GM12891 (cell line): Measurements from ENCODE around the gene SPDYE4. TPM values are rescaled to one million over a fixed set of nuclear protein-coding genes. Genes with fewer than 3 reads are reported as not detected.
A peak's percentile ranks its signal among the peaks of the same experiment; 100 is the strongest.
"Not testable (repeated sequence)": the region's sequence is repeated elsewhere in the genome, so short reads cannot be mapped to it uniquely, and the experiment has no call there.

Source experiments
- DNase-seq: peaks from one replicate; pipeline ENCODE4 v3.0.0; 2011; ENCODE audit warnings: low spot score; ENCODE audit not compliant: insufficient read length
- FAIRE-seq: peaks from 2 replicates; lab custom pipeline; 2011; peaks lifted over from hg19 to GRCh38; lab: Jason Lieb, UNC
- PAX5 ChIP-seq: IDR thresholded peaks from 2 replicates; pipeline ENCODE4 v1.6.1; 2011; ENCODE audit warnings: low read length, moderate library complexity, mild to moderate bottlenecking; ENCODE audit not compliant: insufficient read depth, severe bottlenecking
- POLR2A ChIP-seq: IDR thresholded peaks from 2 replicates; pipeline ENCODE4 v1.6.1; 2011; ENCODE audit warnings: low read depth, low read length, control low read depth
- POLR2AphosphoS5 ChIP-seq: IDR thresholded peaks from 2 replicates; pipeline ENCODE4 v1.6.1; 2011; ENCODE audit warnings: low read depth, low read length, control low read depth
- POU2F2 ChIP-seq: IDR thresholded peaks from 2 replicates; pipeline ENCODE4 v1.6.1; 2011; ENCODE audit warnings: low read depth, mild to moderate bottlenecking, control low read depth, low read length, moderate library complexity
- SPI1 ChIP-seq: IDR thresholded peaks from 2 replicates; pipeline ENCODE4 v1.6.1; 2011; ENCODE audit warnings: low read depth, low read length, control low read depth
- TAF1 ChIP-seq: IDR thresholded peaks from 2 replicates; pipeline ENCODE4 v1.6.1; 2011; ENCODE audit warnings: low read depth, low read length, control low read depth
- polyA plus RNA-seq: library from polyadenylated mRNA; unstranded; fragments of >200 nt; gene quantifications from one replicate; pipeline ENCODE4 v1.2.1, GENCODE V29; 2012; ENCODE audit warnings: low read depth, missing spikeins, inconsistent platforms; ENCODE audit not compliant: missing spikeins

Gene SPDYE4
- polyA plus RNA-seq: not detected

GRCh38 chr17:8758137-8758596, at the start of gene SPDYE4:
Gene SPDYE4, minus strand, starts transcription at chr17:8758546. Its CDS starts 164 bp downstream, at chr17:8758382.
- TF ChIP-seq PAX5: no peak
- TF ChIP-seq TAF1: no peak
- no peak for TF ChIP-seq POLR2A
- no peak for TF ChIP-seq SPI1
- TF ChIP-seq POU2F2: no peak
- no peak for TF ChIP-seq POLR2AphosphoS5
- DNase-seq (no peak), FAIRE-seq (no peak)

- FAIRE-seq (peak; percentile 100), DNase-seq (peak; percentile 65)
- TF ChIP-seq POLR2AphosphoS5 (peak; percentile 75), POU2F2 (peak; percentile 63; the same call in 1 of the 2 replicates), SPI1 (peak; percentile 91), TAF1 (peak; percentile 31; the same call in 1 of the 2 replicates), POLR2A (no peak; the same call in 1 of the 2 replicates), PAX5 (no peak)
Observed at GRCh38 chr17:8806926-8807550, 48.7 kb upstream of the SPDYE4 start.

GRCh38 chr17:8806253-8806925, 48.0 kb upstream of the SPDYE4 start:
- FAIRE-seq: no peak
- DNase-seq: no peak
- no peak for TF ChIP-seq POLR2AphosphoS5
- TF ChIP-seq TAF1: no peak
- TF ChIP-seq POLR2A: peak; percentile 41
- peak; percentile 58 for TF ChIP-seq SPI1
- TF ChIP-seq POU2F2: peak; percentile 49; the same call in 1 of the 2 replicates

- not testable (repeated sequence) for FAIRE-seq, DNase-seq
Observed at GRCh38 chr17:8805396-8805795, 47.0 kb upstream of the SPDYE4 start.

- FAIRE-seq: peak; percentile 72
- no peak for DNase-seq
- no peak for TF ChIP-seq POLR2A
Observed at GRCh38 chr17:8803531-8804420, 45.4 kb upstream of the SPDYE4 start.

- FAIRE-seq: peak; percentile 76
- TF ChIP-seq SPI1: no peak
- TF ChIP-seq POLR2A: peak; percentile 56; the same call in 1 of the 2 replicates
- TF ChIP-seq PAX5: no peak
- TF ChIP-seq POLR2AphosphoS5: 0 out of 2 replicates have a peak, but pooled peaks have one; percentile 62
- no peak for DNase-seq
Observed at GRCh38 chr17:8801135-8801840, 42.9 kb upstream of the SPDYE4 start.

- DNase-seq (no peak), FAIRE-seq (no peak)
- TF ChIP-seq POLR2AphosphoS5: no peak
- TF ChIP-seq POU2F2: no peak
- TF ChIP-seq SPI1: no peak
- no peak for TF ChIP-seq TAF1
- no peak for TF ChIP-seq POLR2A
- no peak for TF ChIP-seq PAX5
Observed at GRCh38 chr17:8800656-8801055, 42.3 kb upstream of the SPDYE4 start.

GRCh38 chr17:8799570-8800212, 41.3 kb upstream of the SPDYE4 start:
- TF ChIP-seq SPI1 (no peak), POLR2AphosphoS5 (peak; percentile 52; the same call in 1 of the 2 replicates), POLR2A (peak; percentile 49), TAF1 (no peak), POU2F2 (0 out of 2 replicates have a peak, but pooled peaks have one; percentile 2), PAX5 (no peak)
- DNase-seq (no peak), FAIRE-seq (peak; percentile 20)

GRCh38 chr17:8798846-8799569, 40.7 kb upstream of the SPDYE4 start, which contains the start of gene MFSD6L:
Gene MFSD6L, minus strand, starts transcription at chr17:8799365. Its CDS starts 245 bp downstream, at chr17:8799120.
- no peak for TF ChIP-seq POLR2A
- no peak for TF ChIP-seq PAX5
- TF ChIP-seq SPI1: no peak
- no peak for TF ChIP-seq POLR2AphosphoS5
- TF ChIP-seq POU2F2: 0 out of 2 replicates have a peak, but pooled peaks have one; percentile 9
- DNase-seq: no peak
- FAIRE-seq: no peak
